ENCODE results near the gene TNFRSF12A.
A peak's percentile ranks its signal among the peaks of the same experiment; 100 is the strongest.

Gene TNFRSF12A

GRCh38 chr16:3023669-3024478 is 3.7 kb downstream of the TNFRSF12A start, which contains the start of the genes HCFC1R1 and THOC6:
TSS of gene HCFC1R1 (minus strand) at chr16:3023942. CDS start at chr16:3023941, 1 bp downstream.
TSS of gene THOC6 (plus strand) at chr16:3024035. CDS start at chr16:3024327, 292 bp downstream.
- Mint-ChIP-seq H3K4me3 (peak within 1 kb of the TSS; percentile 90 to 92 (median 92)), H3K9me3 (no peaks in the 10 kb centered on the region), H3K4me1 (peaks cover 33% of the 10 kb centered on the region), H3K27me3 (ENCODE audit: low read depth) (peaks cover 17% of the 10 kb centered on the region), H3K27ac (peak within 1 kb of the TSS; percentile 85 to 96 (median 94)), H3K36me3 (ENCODE audit: low read depth) (peaks cover 12% of the 10 kb centered on the region)
- TF ChIP-seq CTCF (IDR thresholded peaks at IDR 0.05; ENCODE audit: unreplicated experiment in 3 of 3) = no peak

- no peak for TF ChIP-seq CTCF (IDR thresholded peaks at IDR 0.05; ENCODE audit: unreplicated experiment in 3 of 3)
- Mint-ChIP-seq H3K27me3 (ENCODE audit: low read depth) (peaks cover 16% of the 10 kb centered on the region), H3K4me1 (peaks cover 33% of the 10 kb centered on the region), H3K27ac (no peak overlapping the region), H3K36me3 (ENCODE audit: low read depth) (peaks cover 12% of the 10 kb centered on the region), H3K4me3 (peak overlapping the region; percentile 60 to 73 (median 65)), H3K9me3 (no peaks in the 10 kb centered on the region)
These were observed 5.1 kb downstream of the TNFRSF12A start for GRCh38 chr16:3025032-3026002.

- Mint-ChIP-seq H3K9me3 (no peaks in the 10 kb centered on the region), H3K27ac (no peak overlapping the region), H3K36me3 (ENCODE audit: low read depth) (peaks cover 12% of the 10 kb centered on the region), H3K4me3 (peak overlapping the region; percentile 40 to 73 (median 65)), H3K27me3 (ENCODE audit: low read depth) (peaks cover 18% of the 10 kb centered on the region), H3K4me1 (peaks cover 33% of the 10 kb centered on the region)
- no peak for TF ChIP-seq CTCF (IDR thresholded peaks at IDR 0.05; ENCODE audit: unreplicated experiment in 3 of 3)
These were observed 5.8 kb downstream of the TNFRSF12A start for GRCh38 chr16:3026003-3026378.

- Mint-ChIP-seq H3K4me3 (peak overlapping the region in 2 of 3 experiments; percentile 71 to 73), H3K27ac (no peak overlapping the region), H3K36me3 (ENCODE audit: low read depth) (peaks cover 12% of the 10 kb centered on the region), H3K4me1 (peaks cover 26% of the 10 kb centered on the region), H3K27me3 (ENCODE audit: low read depth) (peaks cover 19% of the 10 kb centered on the region), H3K9me3 (no peaks in the 10 kb centered on the region)
- TF ChIP-seq CTCF (IDR thresholded peaks at IDR 0.05; ENCODE audit: unreplicated experiment in 3 of 3) = no peak
These were observed 6.7 kb downstream of the TNFRSF12A start for GRCh38 chr16:3026609-3027488.

GRCh38 chr16:3027489-3027795 is 7.3 kb downstream of the TNFRSF12A start:
- peaks cover 25% of the 10 kb centered on the region for H3K27me3 Mint-ChIP-seq (ENCODE audit: low read depth)
- peaks cover 20% of the 10 kb centered on the region for H3K4me1 Mint-ChIP-seq
- H3K4me3 Mint-ChIP-seq = peak overlapping the region in 1 of 3 experiments; percentile 23
- no peak overlapping the region for H3K27ac Mint-ChIP-seq
- no peaks in the 10 kb centered on the region for H3K9me3 Mint-ChIP-seq
- TF ChIP-seq CTCF (IDR thresholded peaks at IDR 0.05; ENCODE audit: unreplicated experiment in 3 of 3) = no peak
- H3K36me3 Mint-ChIP-seq (ENCODE audit: low read depth) = peaks cover 12% of the 10 kb centered on the region

Measured in nephron (organoid).